GM18907 (cell line): ENCODE measurements around the gene SERPINA4.
"Not testable (repeated sequence)": the region's sequence is repeated elsewhere in the genome, so short reads cannot be mapped to it uniquely, and the experiment has no call there.

Experiments used
- ATAC-seq: cut with Tn5 transposase; IDR thresholded peaks from one replicate; pipeline ENCODE4 v1.9.1; 2021; ENCODE audit warnings: mild to moderate bottlenecking, moderate library complexity; ENCODE audit not compliant: unreplicated experiment

The SERPINA4 gene

GRCh38 chr14:94591073-94591472, 29.8 kb downstream of the SERPINA4 start:
- ATAC-seq = no peak

GRCh38 chr14:94591871-94592270, 30.6 kb downstream of the SERPINA4 start:
- ATAC-seq = no peak

GRCh38 chr14:94592457-94592856, 31.2 kb downstream of the SERPINA4 start:
- no peak for ATAC-seq

- no peak for ATAC-seq
Measured at GRCh38 chr14:94593376-94593748, 32.1 kb downstream of the SERPINA4 start.

- no peak for ATAC-seq
Measured at GRCh38 chr14:94593749-94594431, 32.6 kb downstream of the SERPINA4 start.

GRCh38 chr14:94594441-94594840, 33.2 kb downstream of the SERPINA4 start:
- ATAC-seq = no peak

GRCh38 chr14:94595912-94596311, 34.7 kb downstream of the SERPINA4 start:
- ATAC-seq = no peak

- no peak for ATAC-seq
Measured at GRCh38 chr14:94596361-94596760, 35.1 kb downstream of the SERPINA4 start.

GRCh38 chr14:94597788-94598187, 36.5 kb downstream of the SERPINA4 start:
- ATAC-seq = no peak

GRCh38 chr14:94598506-94598815, 37.2 kb downstream of the SERPINA4 start:
- no peak for ATAC-seq

GRCh38 chr14:94598816-94599655, 37.8 kb downstream of the SERPINA4 start:
- no peak for ATAC-seq

- ATAC-seq = no peak
Measured at GRCh38 chr14:94599656-94600004, 38.4 kb downstream of the SERPINA4 start.

- ATAC-seq = no peak
Measured at GRCh38 chr14:94600148-94600545, 38.9 kb downstream of the SERPINA4 start.

- no peak for ATAC-seq
Measured at GRCh38 chr14:94601884-94602391, 40.7 kb downstream of the SERPINA4 start.

GRCh38 chr14:94602722-94603121, 41.5 kb downstream of the SERPINA4 start:
- no peak for ATAC-seq

- no peak for ATAC-seq
Measured at GRCh38 chr14:94605361-94605760, 44.1 kb downstream of the SERPINA4 start.

- ATAC-seq = not testable (repeated sequence)
Measured at GRCh38 chr14:94608966-94609365, 47.7 kb downstream of the SERPINA4 start.

- no peak for ATAC-seq
Measured at GRCh38 chr14:94611179-94611578, 49.9 kb downstream of the SERPINA4 start.

- no peak for ATAC-seq
Measured at GRCh38 chr14:94612174-94612573, 50.9 kb downstream of the SERPINA4 start, which contains the start of gene SERPINA3. SERPINA3 (plus strand) TSS chr14:94612391; CDS start chr14:94614442, 2,051 bp downstream.

GRCh38 chr14:94612580-94613554, 51.6 kb downstream of the SERPINA4 start:
- ATAC-seq = no peak
